Activated CD4-positive, alpha-beta memory T cell treated with anti-CD3 and anti-CD28 coated beads, Interleukin-2, amount 10 ng/mL, durations not matched to agents 7 days and 5 days (primary cell): ENCODE measurements around the gene DLL1. TPM values are rescaled to one million over a fixed set of nuclear protein-coding genes. Genes with fewer than 3 reads are reported as not detected.
"Not testable (repeated sequence)": the region's sequence is repeated elsewhere in the genome, so short reads cannot be mapped to it uniquely, and the experiment has no call there.

Experiments used
- CTCF ChIA-PET: fragments of 350-600 bp; sonication (Branson Sonifier 250); formaldehyde crosslinking; loops from one replicate; lab custom pipeline; 2021; ENCODE audit warnings: antibody characterized with exemption, inconsistent platforms; lab: Charles Lee
- POLR2A ChIA-PET: fragments of 350-600 bp; sonication (Branson Sonifier 250); formaldehyde crosslinking; loops from one replicate; lab custom pipeline; 2021; ENCODE audit warnings: antibody characterized with exemption; lab: Charles Lee
- DNase-seq: peaks from one replicate; pipeline ENCODE4 v3.0.0-alpha.2; 2020
- H3K27ac Mint-ChIP-seq: one replicate; pipeline ENCODE4 v1.8.0; 2021; ENCODE audit warnings: mild to moderate bottlenecking, mixed read lengths
- H3K27me3 Mint-ChIP-seq: one replicate; pipeline ENCODE4 v1.8.0; 2021; ENCODE audit warnings: mixed read lengths
- H3K36me3 Mint-ChIP-seq: one replicate; pipeline ENCODE4 v1.8.0; 2021; ENCODE audit warnings: low read depth, mixed read lengths
- H3K4me1 Mint-ChIP-seq: one replicate; pipeline ENCODE4 v1.8.0; 2021; ENCODE audit warnings: mixed read lengths
- H3K4me3 Mint-ChIP-seq: one replicate; pipeline ENCODE4 v1.8.0; 2021; ENCODE audit warnings: mild to moderate bottlenecking, mixed read lengths
- H3K9me3 Mint-ChIP-seq: one replicate; pipeline ENCODE4 v1.8.0; 2021; ENCODE audit warnings: mixed read lengths
- total RNA-seq, 2 experiments: library from RNA; stranded (reverse); gene quantifications; one replicate each; pipeline ENCODE4 v1.2.3, GENCODE V29; 2021

Gene DLL1
- total RNA-seq, 2 experiments from 2014 or later = 0.20 TPM; not detected in 1

- Mint-ChIP-seq H3K9me3 (no peaks in the 10 kb centered on the region), H3K4me1 (no peaks in the 10 kb centered on the region), H3K36me3 (no peaks in the 10 kb centered on the region), H3K27ac (no peak overlapping the region), H3K4me3 (no peak overlapping the region), H3K27me3 (peaks cover 53% of the 10 kb centered on the region)
- CTCF ChIA-PET = no interaction called here
- POLR2A ChIA-PET = no interaction called here
- DNase-seq = no peak
These were observed 24.6 kb downstream of the DLL1 start for GRCh38 chr6:170266061-170266825.

GRCh38 chr6:170265655-170266054 lies 25.2 kb downstream of the DLL1 start:
- Mint-ChIP-seq H3K4me3 (no peak overlapping the region), H3K4me1 (no peaks in the 10 kb centered on the region), H3K27me3 (peaks cover 49% of the 10 kb centered on the region), H3K27ac (no peak overlapping the region), H3K9me3 (no peaks in the 10 kb centered on the region), H3K36me3 (no peaks in the 10 kb centered on the region)
- POLR2A ChIA-PET = no interaction called here
- no peak for DNase-seq
- CTCF ChIA-PET = no interaction called here

- H3K4me3 Mint-ChIP-seq, CTCF ChIA-PET, H3K9me3 Mint-ChIP-seq, H3K36me3 Mint-ChIP-seq, DNase-seq, H3K4me1 Mint-ChIP-seq, H3K27ac Mint-ChIP-seq, POLR2A ChIA-PET: not testable (repeated sequence)
- peaks cover 46% of the 10 kb centered on the region for H3K27me3 Mint-ChIP-seq
These were observed 26.2 kb downstream of the DLL1 start for GRCh38 chr6:170264644-170265043.

- Mint-ChIP-seq H3K36me3 (no peaks in the 10 kb centered on the region), H3K27ac (no peak overlapping the region), H3K27me3 (peaks cover 42% of the 10 kb centered on the region), H3K4me3 (no peak overlapping the region), H3K9me3 (no peaks in the 10 kb centered on the region), H3K4me1 (no peaks in the 10 kb centered on the region)
- no peak for DNase-seq
- ChIA-PET CTCF (no interaction called here), POLR2A (no interaction called here)
These were observed 26.8 kb downstream of the DLL1 start for GRCh38 chr6:170264086-170264485.

GRCh38 chr6:170263410-170263809 lies 27.5 kb downstream of the DLL1 start:
- Mint-ChIP-seq H3K27me3 (peaks cover 48% of the 10 kb centered on the region), H3K27ac (no peak overlapping the region), H3K36me3 (no peaks in the 10 kb centered on the region), H3K4me1 (no peaks in the 10 kb centered on the region), H3K9me3 (no peaks in the 10 kb centered on the region), H3K4me3 (no peak overlapping the region)
- POLR2A ChIA-PET = no interaction called here
- no peak for DNase-seq
- CTCF ChIA-PET = no interaction called here

GRCh38 chr6:170262489-170263088 lies 28.3 kb downstream of the DLL1 start:
- peaks cover 41% of the 10 kb centered on the region for H3K27me3 Mint-ChIP-seq
- no peak overlapping the region for H3K27ac Mint-ChIP-seq
- no peaks in the 10 kb centered on the region for H3K9me3 Mint-ChIP-seq
- CTCF ChIA-PET = no interaction called here
- H3K36me3 Mint-ChIP-seq = no peaks in the 10 kb centered on the region
- no peaks in the 10 kb centered on the region for H3K4me1 Mint-ChIP-seq
- no peak overlapping the region for H3K4me3 Mint-ChIP-seq
- DNase-seq = no peak
- POLR2A ChIA-PET = no interaction called here

GRCh38 chr6:170261643-170262488 lies 29.0 kb downstream of the DLL1 start:
- ChIA-PET CTCF (interaction anchor here (0.8 kb wide), 1 partner anchor 14 kb away, joined by 3 read pairs; no protein-coding TSS in a partner anchor), POLR2A (no interaction called here)
- no peaks in the 10 kb centered on the region for H3K36me3 Mint-ChIP-seq
- H3K4me3 Mint-ChIP-seq = no peak overlapping the region
- no peaks in the 10 kb centered on the region for H3K4me1 Mint-ChIP-seq
- DNase-seq = no peak
- no peaks in the 10 kb centered on the region for H3K9me3 Mint-ChIP-seq
- H3K27ac Mint-ChIP-seq = no peak overlapping the region
- peaks cover 46% of the 10 kb centered on the region for H3K27me3 Mint-ChIP-seq

GRCh38 chr6:170260686-170261085 lies 30.2 kb downstream of the DLL1 start:
- Mint-ChIP-seq H3K36me3 (no peaks in the 10 kb centered on the region), H3K27me3 (peaks cover 37% of the 10 kb centered on the region), H3K4me1 (no peaks in the 10 kb centered on the region), H3K9me3 (no peaks in the 10 kb centered on the region), H3K27ac (no peak overlapping the region), H3K4me3 (no peak overlapping the region)
- POLR2A ChIA-PET = no interaction called here
- no peak for DNase-seq
- CTCF ChIA-PET = no interaction called here

- Mint-ChIP-seq H3K27ac (no peak overlapping the region), H3K4me1 (no peaks in the 10 kb centered on the region), H3K9me3 (no peaks in the 10 kb centered on the region), H3K36me3 (no peaks in the 10 kb centered on the region), H3K27me3 (peaks cover 31% of the 10 kb centered on the region), H3K4me3 (no peak overlapping the region)
- ChIA-PET CTCF (no interaction called here), POLR2A (no interaction called here)
- DNase-seq = no peak
These were observed 31.6 kb downstream of the DLL1 start for GRCh38 chr6:170259278-170259677.

GRCh38 chr6:170258407-170258806 lies 32.5 kb downstream of the DLL1 start:
- POLR2A ChIA-PET = no interaction called here
- H3K4me3 Mint-ChIP-seq = no peak overlapping the region

GRCh38 chr6:170257376-170257775 lies 33.5 kb downstream of the DLL1 start:
- Mint-ChIP-seq H3K9me3 (no peaks in the 10 kb centered on the region), H3K36me3 (no peaks in the 10 kb centered on the region), H3K4me1 (no peaks in the 10 kb centered on the region), H3K4me3 (no peak overlapping the region), H3K27ac (no peak overlapping the region), H3K27me3 (peaks cover 19% of the 10 kb centered on the region)
- no peak for DNase-seq
- ChIA-PET CTCF (no interaction called here), POLR2A (no interaction called here)

More at GRCh38 chr6:170258407-170258806, 32.5 kb downstream of the DLL1 start:
- H3K36me3 Mint-ChIP-seq = no peaks in the 10 kb centered on the region
- CTCF ChIA-PET = no interaction called here
- H3K27me3 Mint-ChIP-seq = peaks cover 23% of the 10 kb centered on the region
- H3K27ac Mint-ChIP-seq = no peak overlapping the region
- no peak for DNase-seq
- H3K9me3 Mint-ChIP-seq = no peaks in the 10 kb centered on the region
- H3K4me1 Mint-ChIP-seq = no peaks in the 10 kb centered on the region

- DNase-seq = no peak
- Mint-ChIP-seq H3K27me3 (peaks cover 18% of the 10 kb centered on the region), H3K4me3 (no peak overlapping the region), H3K9me3 (no peaks in the 10 kb centered on the region), H3K4me1 (no peaks in the 10 kb centered on the region), H3K36me3 (no peaks in the 10 kb centered on the region), H3K27ac (no peak overlapping the region)
- ChIA-PET CTCF (no interaction called here), POLR2A (no interaction called here)
These were observed 34.2 kb downstream of the DLL1 start for GRCh38 chr6:170256641-170257040.

- no peak for DNase-seq
- peaks cover 16% of the 10 kb centered on the region for H3K27me3 Mint-ChIP-seq
- H3K4me1 Mint-ChIP-seq = no peaks in the 10 kb centered on the region
- CTCF ChIA-PET = no interaction called here
- no peak overlapping the region for H3K4me3 Mint-ChIP-seq
- no peaks in the 10 kb centered on the region for H3K36me3 Mint-ChIP-seq
- H3K9me3 Mint-ChIP-seq = no peaks in the 10 kb centered on the region
- no peak overlapping the region for H3K27ac Mint-ChIP-seq
- POLR2A ChIA-PET = no interaction called here
These were observed 35.3 kb downstream of the DLL1 start for GRCh38 chr6:170255426-170256125.
